CD14-positive monocyte (primary cell): ENCODE measurements around the gene SPON2. TPM values are rescaled to one million over a fixed set of nuclear protein-coding genes. Genes with fewer than 3 reads are reported as not detected.

Experiments used
- DNase-seq, 3 donors: peaks; one replicate each; pipeline ENCODE4 v3.0.0-alpha.2; 2011 to 2022
- H2AFZ ChIP-seq: 2 replicates; pipeline ENCODE4 v1.6.0; 2012; ENCODE audit warnings: mild to moderate bottlenecking, low read depth, low read length, inconsistent platforms; ENCODE audit not compliant: insufficient read depth, poor library complexity, severe bottlenecking
- H3K27ac ChIP-seq, 2 donors: 1 replicate in 1 of 2; 2 replicates in 1 of 2; pipeline ENCODE4 v1.5.1; 2012 to 2013; ENCODE audit warnings: low read length in 2 of 2, control low read depth in 1 of 2, inconsistent platforms in 1 of 2, low read depth in 1 of 2, mild to moderate bottlenecking in 1 of 2
- H3K27me3 ChIP-seq, 2 donors: one replicate each; pipeline versions ENCODE4 v1.6.0 to v1.6.1; 2011 to 2013; ENCODE audit warnings: low read length in 2 of 2; ENCODE audit not compliant: control insufficient read depth in 2 of 2, insufficient read depth in 2 of 2
- H3K36me3 ChIP-seq, 2 donors: replicated peaks in 1 of 2; 1 replicate in 1 of 2; 2 replicates in 1 of 2; pipeline versions ENCODE4 v1.5.1 to v1.6.1; 2012 to 2013; ENCODE audit warnings: low read length in 2 of 2, control low read depth in 1 of 2, inconsistent platforms in 1 of 2, mild to moderate bottlenecking in 1 of 2; ENCODE audit not compliant: insufficient read depth in 2 of 2, control insufficient read depth in 1 of 2
- H3K4me1 ChIP-seq, 2 donors: 1 replicate in 1 of 2; 2 replicates in 1 of 2; pipeline versions ENCODE4 v1.5.1 to v1.6.1; 2012 to 2013; ENCODE audit warnings: low read length in 2 of 2, control low read depth in 1 of 2, inconsistent platforms in 1 of 2, mild to moderate bottlenecking in 1 of 2, moderate library complexity in 1 of 2; ENCODE audit not compliant: insufficient read depth in 2 of 2, control insufficient read depth in 1 of 2
- H3K4me2 ChIP-seq: replicated peaks from 2 replicates; pipeline ENCODE3; 2012; ENCODE audit warnings: low read length, moderate library complexity, mild to moderate bottlenecking; ENCODE audit not compliant: poor library complexity, severe bottlenecking; ENCODE audit errors: extremely low read depth
- H3K4me3 ChIP-seq, 3 experiments: fragments of 200-600 bp in 1 of 3; sonication (generic) in 1 of 3; replicated peaks in 1 of 3; 1 replicate in 2 of 3; 2 replicates in 1 of 3; pipeline ENCODE4 v1.5.1; 2011 to 2013; ENCODE audit warnings: low read length in 3 of 3, mild to moderate bottlenecking in 3 of 3, control low read depth in 2 of 3, low read depth in 2 of 3, inconsistent platforms in 1 of 3, moderate library complexity in 1 of 3
- H3K79me2 ChIP-seq: 2 replicates; pipeline ENCODE4 v1.6.0; 2012; ENCODE audit warnings: mild to moderate bottlenecking, control low read depth, inconsistent platforms, low read length, moderate library complexity; ENCODE audit not compliant: insufficient read depth
- H3K9ac ChIP-seq: 2 replicates; pipeline ENCODE4 v1.6.0; 2017; ENCODE audit warnings: low read length, mild to moderate bottlenecking; ENCODE audit not compliant: insufficient read depth, poor library complexity, severe bottlenecking
- H3K9me3 ChIP-seq, 2 donors: replicated peaks in 1 of 2; 1 replicate in 1 of 2; 2 replicates in 1 of 2; pipeline versions ENCODE4 v1.5.1 to v1.6.1; 2012 to 2013; ENCODE audit warnings: low read length in 2 of 2, control low read depth in 1 of 2; ENCODE audit not compliant: control insufficient read depth in 1 of 2, insufficient read depth in 1 of 2
- H4K20me1 ChIP-seq: 2 replicates; pipeline ENCODE4 v1.6.0; 2012; ENCODE audit warnings: mild to moderate bottlenecking, low read length, control low read depth, moderate library complexity; ENCODE audit not compliant: insufficient read depth
- H3K27ac Mint-ChIP-seq, 7 donors: one replicate each; pipeline ENCODE4 v1.8.0; 2020; ENCODE audit warnings: mild to moderate bottlenecking in 7 of 7, mixed read lengths in 7 of 7, moderate library complexity in 6 of 7, inconsistent platforms in 2 of 7
- H3K27me3 Mint-ChIP-seq, 3 donors: one replicate each; pipeline ENCODE4 v1.8.0; 2021 to 2022; ENCODE audit warnings: low read depth in 3 of 3, mild to moderate bottlenecking in 3 of 3, mixed read lengths in 3 of 3, moderate library complexity in 3 of 3, inconsistent platforms in 1 of 3
- H3K36me3 Mint-ChIP-seq, 2 donors: one replicate each; pipeline ENCODE4 v1.8.0; 2020; ENCODE audit warnings: mixed read lengths in 2 of 2, inconsistent platforms in 1 of 2, mild to moderate bottlenecking in 1 of 2
- H3K4me1 Mint-ChIP-seq: one replicate; pipeline ENCODE4 v1.8.0; 2020; ENCODE audit warnings: mild to moderate bottlenecking, mixed read lengths
- H3K4me3 Mint-ChIP-seq, 2 donors: one replicate each; pipeline ENCODE4 v1.8.0; 2020; ENCODE audit warnings: mild to moderate bottlenecking in 2 of 2, mixed read lengths in 2 of 2, moderate library complexity in 1 of 2
- H3K9me3 Mint-ChIP-seq, 7 donors: one replicate each; pipeline ENCODE4 v1.8.0; 2020 to 2022; ENCODE audit warnings: mixed read lengths in 7 of 7, mild to moderate bottlenecking in 6 of 7, moderate library complexity in 6 of 7, inconsistent platforms in 2 of 7
- WGBS: methylation state at CpG from one replicate; pipeline ENCODE4 v1.1.5; 2013; ENCODE audit warnings: missing lambda C conversion rate; ENCODE audit not compliant: insufficient coverage; 5-methylcytosine and 5-hydroxymethylcytosine counted together
- intact Hi-C, 2 donors: fragments of 100-400 bp; cut with micrococcal nuclease; formaldehyde crosslinking; loops; one replicate each; pipeline versions ENCODE4 v1.15.0 to v1.15.1; 2023
- polyA plus RNA-seq, 3 donors: library from polyadenylated mRNA; depleted of rRNA in 1 of 3; unstranded in 2 of 3; stranded (reverse) in 1 of 3; fragments of 300-500 nt in 2 of 3; fragments of >200 nt in 1 of 3; fragmentation: Illumina TruSeq in 2 of 3; gene quantifications; 1 replicate in 2 of 3; 2 replicates in 1 of 3; pipeline ENCODE4 v1.2.3, GENCODE V29; 2012 to 2021
- TF ChIP-seq, protein P1 (sequence below): fragments of 200-600 bp; IDR thresholded peaks from one replicate; pipeline ENCODE4 v1.8.0; 2022; ENCODE audit warnings: antibody characterized with exemption, mild to moderate bottlenecking

The SPON2 gene
- polyA plus RNA-seq, 3 donors, result 0.74 to 1.4 (median 0.90) TPM

DNA sequence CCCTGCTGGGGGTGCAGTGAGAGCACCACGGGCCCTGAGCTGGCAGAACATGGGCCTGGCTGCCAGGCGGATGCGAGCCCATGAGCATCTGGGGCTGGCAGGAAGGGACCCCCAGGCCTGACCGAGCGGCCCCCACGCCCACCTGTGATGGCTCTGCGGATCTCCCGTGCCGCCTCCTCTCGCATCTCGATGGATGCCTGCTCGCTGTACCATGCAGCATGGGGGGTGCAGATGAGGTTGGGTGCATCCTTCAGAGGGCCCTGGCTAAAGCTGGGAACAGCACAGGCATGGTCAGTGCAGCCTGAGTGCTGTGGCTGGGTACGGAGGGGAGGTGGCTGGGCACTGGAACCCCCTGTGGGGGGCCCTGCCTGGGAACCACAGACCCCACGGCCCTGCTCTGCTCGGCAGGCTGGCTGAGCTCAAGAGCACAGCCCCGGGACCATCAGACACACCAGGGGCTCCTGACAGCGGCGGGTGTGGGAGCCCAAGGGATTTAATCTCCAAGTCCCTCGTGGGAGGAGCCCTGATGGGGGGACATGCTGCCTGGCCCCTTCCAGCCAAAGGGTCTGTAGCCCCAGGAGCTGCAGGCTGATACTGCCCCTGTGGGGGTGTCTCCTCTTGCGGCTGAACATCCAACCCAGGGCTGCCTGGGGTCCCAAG lies 41.1 kb upstream of the SPON2 start:
- Histone ChIP-seq H3K4me2 (no peak overlapping the region), H4K20me1 (peaks cover 72% of the 10 kb centered on the region), H3K4me3 (no peak overlapping the region), H3K27me3 (no peaks in the 10 kb centered on the region), H3K79me2 (peaks cover 16% of the 10 kb centered on the region), H3K36me3 (peaks cover 53 to 76% of the 10 kb centered on the region in 2 donors), H3K9ac (no peak overlapping the region), H3K27ac (no peak overlapping the region), H3K9me3 (no peaks in the 10 kb centered on the region), H2AFZ (no peak overlapping the region), H3K4me1 (peaks cover 15 to 20% of the 10 kb centered on the region in 2 donors)
- Mint-ChIP-seq H3K27me3 (peaks cover 0 to 2% (median 0%) of the 10 kb centered on the region in 3 donors), H3K9me3 (peaks cover 0 to 2% (median 0%) of the 10 kb centered on the region in 7 donors), H3K36me3 (peaks cover 43 to 78% of the 10 kb centered on the region in 2 donors), H3K27ac (peak overlapping the region in 1 of 7 donors; percentile 16), H3K4me3 (no peak overlapping the region), H3K4me1 (peaks cover 25% of the 10 kb centered on the region)
- WGBS, result 97% methylated on average over 20 of the region's 20 CpGs
- TF ChIP-seq, protein P1, sequence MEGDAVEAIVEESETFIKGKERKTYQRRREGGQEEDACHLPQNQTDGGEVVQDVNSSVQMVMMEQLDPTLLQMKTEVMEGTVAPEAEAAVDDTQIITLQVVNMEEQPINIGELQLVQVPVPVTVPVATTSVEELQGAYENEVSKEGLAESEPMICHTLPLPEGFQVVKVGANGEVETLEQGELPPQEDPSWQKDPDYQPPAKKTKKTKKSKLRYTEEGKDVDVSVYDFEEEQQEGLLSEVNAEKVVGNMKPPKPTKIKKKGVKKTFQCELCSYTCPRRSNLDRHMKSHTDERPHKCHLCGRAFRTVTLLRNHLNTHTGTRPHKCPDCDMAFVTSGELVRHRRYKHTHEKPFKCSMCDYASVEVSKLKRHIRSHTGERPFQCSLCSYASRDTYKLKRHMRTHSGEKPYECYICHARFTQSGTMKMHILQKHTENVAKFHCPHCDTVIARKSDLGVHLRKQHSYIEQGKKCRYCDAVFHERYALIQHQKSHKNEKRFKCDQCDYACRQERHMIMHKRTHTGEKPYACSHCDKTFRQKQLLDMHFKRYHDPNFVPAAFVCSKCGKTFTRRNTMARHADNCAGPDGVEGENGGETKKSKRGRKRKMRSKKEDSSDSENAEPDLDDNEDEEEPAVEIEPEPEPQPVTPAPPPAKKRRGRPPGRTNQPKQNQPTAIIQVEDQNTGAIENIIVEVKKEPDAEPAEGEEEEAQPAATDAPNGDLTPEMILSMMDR, result no peak
- intact Hi-C loops, result loop anchor here in 1 of 2 donors (10.0 kb wide), 1 partner anchor 49 kb away; no protein-coding TSS in a partner anchor
- no peak for DNase-seq

DNA sequence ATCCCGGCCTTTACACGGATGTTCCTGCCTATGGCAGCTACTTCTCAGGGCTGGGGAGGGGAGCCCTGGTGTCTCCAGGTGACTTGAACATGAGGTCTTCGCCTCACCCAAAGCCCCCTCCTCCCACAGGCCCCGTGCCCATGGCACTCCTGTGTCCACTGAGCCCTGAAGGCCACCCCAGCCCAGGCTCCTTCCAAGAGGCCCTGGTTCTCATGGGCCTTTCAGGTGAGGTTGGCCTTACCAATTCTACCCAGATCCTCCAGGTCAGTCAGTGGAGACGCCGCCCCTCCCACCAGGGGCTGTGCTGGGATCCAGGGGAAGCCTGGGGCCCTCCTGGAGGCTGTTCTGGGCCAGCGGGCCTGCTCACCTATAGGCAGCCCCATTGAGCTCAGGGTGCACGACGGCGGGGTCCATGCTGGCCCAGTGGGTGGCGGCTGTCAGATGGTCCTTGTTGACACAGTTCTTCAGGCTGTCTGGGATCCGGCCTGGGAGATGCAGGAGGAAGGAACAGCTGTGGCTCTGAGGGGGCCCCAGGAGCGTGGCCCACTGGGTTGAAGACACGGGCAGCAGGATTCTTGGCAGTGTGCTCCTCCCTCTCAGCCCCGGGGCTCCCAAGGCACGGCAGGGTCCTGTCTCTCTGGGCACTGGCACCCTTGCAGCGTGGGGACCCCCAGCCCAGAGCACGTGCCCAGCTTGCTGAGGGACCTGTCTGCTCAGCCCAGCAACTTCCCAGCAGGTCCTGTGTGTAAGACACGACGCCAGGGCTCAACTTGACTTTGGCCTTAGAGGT lies 40.4 kb upstream of the SPON2 start:
- intact Hi-C loops, result loop anchor here in 1 of 2 donors (10.0 kb wide), 1 partner anchor 48 kb away; no protein-coding TSS in a partner anchor
- Histone ChIP-seq H3K4me1 (peaks cover 13 to 15% of the 10 kb centered on the region in 2 donors), H3K36me3 (peaks cover 53 to 75% of the 10 kb centered on the region in 2 donors), H3K9me3 (no peaks in the 10 kb centered on the region), H4K20me1 (peaks cover 65% of the 10 kb centered on the region), H2AFZ (no peak overlapping the region), H3K79me2 (peaks cover 9% of the 10 kb centered on the region), H3K9ac (no peak overlapping the region), H3K27ac (no peak overlapping the region), H3K27me3 (no peaks in the 10 kb centered on the region), H3K4me2 (no peak overlapping the region), H3K4me3 (no peak overlapping the region)
- H3K36me3 Mint-ChIP-seq, result peaks cover 39 to 70% of the 10 kb centered on the region in 2 donors
- peaks cover 0 to 2% (median 0%) of the 10 kb centered on the region in 7 donors for H3K9me3 Mint-ChIP-seq
- no peak for DNase-seq
- H3K27ac Mint-ChIP-seq, result no peak overlapping the region
- peaks cover 0 to 2% (median 0%) of the 10 kb centered on the region in 3 donors for H3K27me3 Mint-ChIP-seq
- peaks cover 19% of the 10 kb centered on the region for H3K4me1 Mint-ChIP-seq
- H3K4me3 Mint-ChIP-seq, result no peak overlapping the region
- TF ChIP-seq, protein P1, result no peak
- WGBS, result 94% methylated on average over 19 of the region's 20 CpGs
